ENCODE results near the gene MDN1. TPM values are rescaled to one million over a fixed set of nuclear protein-coding genes. Genes with fewer than 3 reads are reported as not detected.

MDN1 gene
- total RNA-seq, 4 donors from 2014 or later: 18.1 to 26.0 (median 19.5) TPM

DNA sequence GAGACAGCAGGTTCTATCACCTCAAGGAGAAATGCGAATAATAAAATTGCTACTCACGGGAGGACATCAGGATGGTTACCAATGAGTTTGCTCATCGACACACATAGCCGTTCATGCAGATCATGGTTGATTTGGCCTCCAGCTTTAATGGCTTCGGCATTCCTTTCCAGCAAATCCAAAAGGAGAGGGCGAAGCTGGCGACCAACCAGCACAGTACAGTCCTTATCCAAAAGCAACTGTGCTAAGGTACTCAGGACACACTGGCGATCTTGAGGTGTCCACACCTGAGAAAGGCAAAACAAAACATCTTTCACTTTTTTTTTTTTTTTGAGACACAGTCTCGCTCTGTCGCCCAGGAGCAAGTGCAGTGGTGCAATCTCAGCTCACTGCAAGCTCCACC, 16.3 kb downstream of the MDN1 start:
- DNase-seq (ENCODE audit: extremely low spot score): no peak
- Histone ChIP-seq H3K36me3 (peaks cover 11 to 47% (median 30%) of the 10 kb centered on the region in 4 donors), H3K27me3 (no peaks in the 10 kb centered on the region), H3K9me3 (no peaks in the 10 kb centered on the region), H3K4me1 (no peaks in the 10 kb centered on the region), H3K27ac (replicated peaks in 1 of 4) (no peak overlapping the region), H3K4me3 (no peak overlapping the region)
- intact Hi-C loops (cut with DNase I): no loop called here
- TF ChIP-seq EP300 (IDR thresholded peaks at IDR 0.05): no peak
- no peak for TF ChIP-seq POLR2AphosphoS5 (IDR thresholded peaks at IDR 0.05)
- TF ChIP-seq, protein P1, sequence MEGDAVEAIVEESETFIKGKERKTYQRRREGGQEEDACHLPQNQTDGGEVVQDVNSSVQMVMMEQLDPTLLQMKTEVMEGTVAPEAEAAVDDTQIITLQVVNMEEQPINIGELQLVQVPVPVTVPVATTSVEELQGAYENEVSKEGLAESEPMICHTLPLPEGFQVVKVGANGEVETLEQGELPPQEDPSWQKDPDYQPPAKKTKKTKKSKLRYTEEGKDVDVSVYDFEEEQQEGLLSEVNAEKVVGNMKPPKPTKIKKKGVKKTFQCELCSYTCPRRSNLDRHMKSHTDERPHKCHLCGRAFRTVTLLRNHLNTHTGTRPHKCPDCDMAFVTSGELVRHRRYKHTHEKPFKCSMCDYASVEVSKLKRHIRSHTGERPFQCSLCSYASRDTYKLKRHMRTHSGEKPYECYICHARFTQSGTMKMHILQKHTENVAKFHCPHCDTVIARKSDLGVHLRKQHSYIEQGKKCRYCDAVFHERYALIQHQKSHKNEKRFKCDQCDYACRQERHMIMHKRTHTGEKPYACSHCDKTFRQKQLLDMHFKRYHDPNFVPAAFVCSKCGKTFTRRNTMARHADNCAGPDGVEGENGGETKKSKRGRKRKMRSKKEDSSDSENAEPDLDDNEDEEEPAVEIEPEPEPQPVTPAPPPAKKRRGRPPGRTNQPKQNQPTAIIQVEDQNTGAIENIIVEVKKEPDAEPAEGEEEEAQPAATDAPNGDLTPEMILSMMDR (IDR thresholded peaks at IDR 0.05): no peak
- TF ChIP-seq POLR2A (IDR thresholded peaks at IDR 0.05; ENCODE audit: low read depth): no peak
- 94% methylated on average over 10 of the region's 10 CpGs for WGBS

DNA sequence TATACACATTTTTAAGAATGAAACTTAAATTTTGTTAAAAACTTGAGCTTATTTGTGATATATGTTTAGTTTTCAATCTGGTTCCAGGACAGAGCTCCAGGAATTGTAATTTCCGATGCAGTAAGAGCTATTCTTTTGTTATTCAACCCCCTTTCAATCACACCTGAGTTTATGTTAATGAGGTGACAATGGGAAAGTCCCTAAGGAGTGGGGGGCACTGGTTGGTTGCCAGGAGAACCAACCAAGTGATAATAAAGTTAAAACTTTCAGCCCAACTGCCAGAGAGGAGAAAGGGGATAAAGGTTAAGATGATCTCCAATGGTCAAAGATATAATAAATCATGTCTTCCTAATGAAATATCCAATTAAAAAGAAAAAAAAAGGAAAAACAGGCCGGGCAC, 19.8 kb downstream of the MDN1 start:
- no peak for DNase-seq (ENCODE audit: extremely low spot score)
- TF ChIP-seq, protein P1 (IDR thresholded peaks at IDR 0.05): no peak
- no peak for TF ChIP-seq POLR2A (IDR thresholded peaks at IDR 0.05; ENCODE audit: low read depth)
- no peak for TF ChIP-seq POLR2AphosphoS5 (IDR thresholded peaks at IDR 0.05)
- TF ChIP-seq EP300 (IDR thresholded peaks at IDR 0.05): no peak
- intact Hi-C loops (cut with DNase I): no loop called here
- Histone ChIP-seq H3K4me3 (no peak overlapping the region), H3K36me3 (peaks cover 11 to 57% (median 32%) of the 10 kb centered on the region in 4 donors), H3K4me1 (no peaks in the 10 kb centered on the region), H3K9me3 (no peaks in the 10 kb centered on the region), H3K27ac (replicated peaks in 1 of 4) (no peak overlapping the region), H3K27me3 (no peaks in the 10 kb centered on the region)
- 74% methylated on average over 2 of the region's 2 CpGs for WGBS

DNA sequence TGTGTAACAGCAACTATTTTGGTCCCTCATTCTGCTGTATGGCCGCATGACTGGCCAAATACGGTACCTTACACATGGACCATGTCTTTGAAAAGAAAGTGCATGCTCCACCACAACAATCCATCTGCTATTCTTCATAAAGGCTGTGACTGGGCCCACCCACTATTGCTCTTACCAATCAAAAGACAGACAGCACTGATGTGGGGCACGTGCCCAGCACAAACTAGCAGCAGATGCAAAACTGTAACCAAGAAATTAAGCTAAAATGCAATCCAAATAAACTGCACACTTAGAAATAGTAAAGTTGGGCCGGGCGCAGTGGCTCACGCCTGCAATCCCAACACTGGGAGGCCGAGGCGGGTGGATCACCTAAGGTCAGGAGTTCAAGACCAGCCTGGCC, 20.5 kb downstream of the MDN1 start:
- Histone ChIP-seq H3K27ac (replicated peaks in 1 of 4) (no peak overlapping the region), H3K27me3 (no peaks in the 10 kb centered on the region), H3K4me3 (no peak overlapping the region), H3K9me3 (no peaks in the 10 kb centered on the region), H3K36me3 (peaks cover 11 to 57% (median 38%) of the 10 kb centered on the region in 4 donors), H3K4me1 (no peaks in the 10 kb centered on the region)
- WGBS: 92% methylated on average over 8 of the region's 8 CpGs
- intact Hi-C loops (cut with DNase I): no loop called here
- TF ChIP-seq, protein P1 (IDR thresholded peaks at IDR 0.05): no peak
- TF ChIP-seq EP300 (IDR thresholded peaks at IDR 0.05) (no peak), POLR2A (IDR thresholded peaks at IDR 0.05; ENCODE audit: low read depth) (no peak), POLR2AphosphoS5 (IDR thresholded peaks at IDR 0.05) (no peak)
- no peak for DNase-seq (ENCODE audit: extremely low spot score)

DNA sequence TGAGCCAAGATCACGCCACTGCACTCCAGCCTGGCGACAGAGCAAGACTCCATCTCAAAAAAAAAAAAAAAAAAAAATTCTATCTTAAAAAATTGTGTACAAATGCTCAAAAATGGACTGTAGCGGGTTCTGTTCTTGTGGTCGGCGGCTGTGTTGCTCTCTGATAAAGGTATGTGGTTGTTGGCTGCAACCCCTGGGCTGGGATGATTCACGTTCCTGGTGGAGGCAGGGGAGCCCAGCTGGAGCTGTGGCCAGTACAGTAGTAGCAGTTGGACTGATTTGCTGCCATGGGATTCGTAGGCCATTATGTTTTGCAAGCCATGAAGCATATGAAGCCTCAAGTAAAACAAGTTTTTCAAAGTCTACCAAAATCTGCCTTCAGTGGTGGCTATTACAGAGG, 22.3 kb downstream of the MDN1 start:
- H3K27ac ChIP-seq (replicated peaks in 1 of 4): no peak overlapping the region
- no peak overlapping the region for H3K4me3 ChIP-seq
- no peaks in the 10 kb centered on the region for H3K27me3 ChIP-seq
- H3K36me3 ChIP-seq: peaks cover 17 to 64% (median 49%) of the 10 kb centered on the region in 4 donors
- no peak for DNase-seq (ENCODE audit: extremely low spot score)
- peaks cover 0 to 5% (median 0%) of the 10 kb centered on the region in 4 donors for H3K4me1 ChIP-seq
- TF ChIP-seq POLR2AphosphoS5 (IDR thresholded peaks at IDR 0.05) (no peak), EP300 (IDR thresholded peaks at IDR 0.05) (no peak), POLR2A (IDR thresholded peaks at IDR 0.05; ENCODE audit: low read depth) (no peak)
- TF ChIP-seq, protein P1 (IDR thresholded peaks at IDR 0.05): no peak
- WGBS: 80% methylated on average over 7 of the region's 7 CpGs
- intact Hi-C loops (cut with DNase I): no loop called here
- no peaks in the 10 kb centered on the region for H3K9me3 ChIP-seq

DNA sequence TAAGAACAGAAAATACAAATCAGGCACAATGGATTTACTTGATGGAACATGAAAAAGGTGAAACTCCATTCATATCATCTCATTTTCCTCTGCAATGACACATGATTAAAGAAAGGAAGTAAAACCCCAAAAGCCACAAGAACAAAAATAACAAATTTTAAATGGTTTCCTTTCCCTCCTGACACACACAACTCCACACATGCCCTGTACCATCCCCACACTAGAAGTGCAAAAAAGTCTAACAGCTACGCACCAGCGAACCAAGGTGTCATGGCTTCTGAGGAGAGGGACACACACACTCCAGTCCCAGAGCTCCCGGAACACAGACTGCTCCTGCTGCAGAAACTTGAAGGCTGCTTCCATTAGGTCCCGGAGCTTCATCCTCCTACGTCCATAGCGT, 25.3 kb downstream of the MDN1 start:
- no peak for DNase-seq (ENCODE audit: extremely low spot score)
- Histone ChIP-seq H3K4me3 (no peak overlapping the region), H3K27ac (replicated peaks in 1 of 4) (no peak overlapping the region), H3K36me3 (peaks cover 28 to 67% (median 54%) of the 10 kb centered on the region in 4 donors), H3K27me3 (no peaks in the 10 kb centered on the region), H3K4me1 (peaks cover 0 to 5% (median 0%) of the 10 kb centered on the region in 4 donors), H3K9me3 (no peaks in the 10 kb centered on the region)
- TF ChIP-seq POLR2A (IDR thresholded peaks at IDR 0.05; ENCODE audit: low read depth) (no peak), POLR2AphosphoS5 (IDR thresholded peaks at IDR 0.05) (no peak), EP300 (IDR thresholded peaks at IDR 0.05) (no peak)
- TF ChIP-seq, protein P1 (IDR thresholded peaks at IDR 0.05): no peak
- WGBS: 91% methylated on average over 6 of the region's 6 CpGs
- intact Hi-C loops (cut with DNase I): no loop called here

Measured in esophagus muscularis mucosa (tissue), 4 donors.